Fibroblast of skin of left quadriceps (primary cell): ENCODE measurements around the gene ACO1.

Source experiments
- DNase-seq, 2 experiments: peaks; one replicate each; pipeline ENCODE4 v3.0.0-alpha.2; 2013; ENCODE audit warnings: low read depth in 2 of 2

Gene ACO1

DNA sequence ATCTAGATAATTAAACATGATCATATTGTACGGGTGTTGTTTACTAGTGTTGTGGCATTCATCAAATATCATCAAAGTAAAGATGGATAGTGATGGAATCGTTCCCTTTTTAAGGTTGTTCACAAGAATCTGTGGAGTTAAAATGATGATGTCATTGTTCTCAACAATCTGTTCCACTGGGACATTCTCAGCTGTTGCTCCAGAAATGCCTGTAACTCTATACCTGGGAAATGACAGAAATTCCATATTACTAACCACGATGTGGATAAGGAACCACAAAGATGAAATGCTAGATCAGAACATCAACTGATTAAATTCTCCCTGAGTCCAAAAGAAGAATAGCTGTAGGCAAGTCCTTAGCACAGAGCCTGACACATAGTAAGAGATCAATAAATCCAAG lies 103.5 kb downstream of the ACO1 start:
- peak; percentile 10 to 11 for DNase-seq

DNA sequence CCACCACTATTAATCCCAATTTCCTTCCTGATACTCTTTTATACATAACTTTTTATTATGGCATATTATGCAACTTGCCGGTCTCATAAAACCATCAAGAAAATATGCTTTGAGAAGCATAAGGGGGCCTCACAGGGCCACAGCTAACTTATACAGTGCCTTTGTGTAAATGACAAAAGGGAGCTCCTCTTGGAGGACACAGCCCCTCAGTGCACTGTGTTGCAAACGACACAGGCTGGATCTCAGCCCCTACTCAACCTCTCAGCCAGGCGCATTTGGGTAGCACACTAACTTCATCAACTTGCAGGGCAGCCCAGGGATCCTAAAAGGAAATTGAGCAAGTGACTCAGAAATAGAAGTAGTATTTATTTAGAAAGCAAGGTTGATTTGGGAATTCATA lies 106.2 kb downstream of the ACO1 start:
- no peak for DNase-seq

DNA sequence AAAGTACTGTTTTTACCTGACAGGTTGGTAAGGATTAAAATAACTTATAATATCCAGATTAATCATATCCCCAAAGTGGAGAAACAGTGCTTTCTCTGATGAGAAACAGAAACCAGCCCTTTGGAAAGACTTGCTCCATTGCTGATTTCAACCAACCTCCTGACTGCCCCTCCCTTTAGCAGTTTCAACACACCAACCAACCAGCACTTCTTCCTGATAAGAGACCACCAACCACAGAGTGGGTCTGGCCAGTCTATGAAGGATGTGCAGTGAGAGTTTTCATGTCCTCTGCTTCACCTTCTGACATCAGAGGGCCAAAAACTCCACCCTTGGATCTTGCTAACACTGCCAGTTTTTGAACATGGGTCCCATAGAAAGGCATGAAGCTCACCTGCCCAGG lies 113.5 kb downstream of the ACO1 start:
- no peak for DNase-seq

DNA sequence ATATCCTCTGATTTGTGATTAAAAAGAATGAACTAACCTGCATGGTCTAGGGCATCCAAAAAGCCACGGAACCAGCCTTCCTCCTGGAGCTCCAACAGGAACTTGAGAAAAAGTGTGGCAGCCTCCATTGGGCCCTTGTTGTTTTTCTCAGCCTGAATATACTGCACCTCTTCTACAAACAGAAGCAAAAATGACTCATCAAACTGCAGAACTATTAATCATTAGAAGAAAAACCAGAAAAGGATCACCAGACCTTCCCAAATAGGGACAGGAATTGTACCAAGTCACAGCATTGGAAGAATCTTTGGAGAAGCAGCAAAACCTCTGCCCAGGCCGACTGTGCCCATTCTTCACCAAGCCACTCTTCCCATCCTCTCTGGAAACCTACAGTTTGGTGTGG lies 116.3 kb downstream of the ACO1 start:
- DNase-seq: no peak

DNA sequence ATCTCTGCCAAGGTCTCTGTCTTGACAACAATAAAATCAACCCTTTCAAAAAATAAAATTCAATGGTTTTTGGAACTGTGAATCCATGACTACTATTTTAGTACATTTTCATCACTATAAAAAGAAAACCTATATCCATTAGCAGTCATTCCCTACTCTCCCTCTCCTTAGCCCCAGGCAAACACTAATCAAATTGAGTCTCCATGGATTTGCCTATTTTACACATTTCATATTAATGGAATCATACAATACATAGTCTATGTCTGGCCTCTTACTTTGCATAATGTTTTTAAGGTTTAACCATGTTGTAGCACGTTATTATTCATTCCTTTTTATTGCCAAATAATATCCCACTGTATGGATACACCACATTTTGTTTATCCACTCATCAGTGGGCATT lies 117.4 kb downstream of the ACO1 start:
- DNase-seq: no peak

DNA sequence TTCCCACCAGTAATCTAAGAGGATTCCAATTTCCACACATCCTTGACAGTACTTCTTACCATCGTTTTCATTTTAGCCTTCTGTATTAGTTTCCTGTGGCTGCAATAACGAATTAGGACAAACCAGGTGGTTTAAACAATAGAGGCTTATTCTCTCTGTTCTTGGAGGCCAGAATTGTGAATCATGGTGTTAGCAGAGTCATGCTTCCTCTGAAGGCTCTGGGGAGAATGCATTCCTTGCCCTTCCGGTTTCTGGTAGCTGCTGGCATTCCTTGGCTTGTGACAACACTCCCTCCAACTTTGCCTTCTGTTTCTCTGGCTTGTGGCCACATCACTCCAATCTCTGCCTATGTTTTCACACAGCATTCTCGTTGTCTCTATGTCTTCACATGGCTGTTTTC lies 118.0 kb downstream of the ACO1 start:
- no peak for DNase-seq

DNA sequence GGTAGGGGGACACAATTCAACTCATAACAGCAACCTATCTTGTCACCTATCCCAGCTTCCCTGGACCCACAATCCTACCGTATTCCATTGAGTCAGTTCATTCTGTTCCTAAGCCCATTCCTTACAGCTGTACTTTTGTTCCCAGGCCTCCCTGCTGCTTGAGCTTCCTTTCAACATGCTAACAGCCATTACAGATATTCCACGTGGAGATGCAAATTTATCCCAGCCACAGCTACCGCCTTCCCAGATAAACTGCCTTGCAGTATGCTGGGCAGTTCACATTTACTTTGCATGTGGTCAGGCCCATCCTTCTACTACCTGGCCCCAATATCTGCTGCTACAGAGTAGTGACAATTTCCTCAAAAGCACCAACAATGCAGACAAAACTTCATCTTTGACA lies 118.6 kb downstream of the ACO1 start:
- DNase-seq: no peak
